Measurements from ENCODE around the gene BCKDK. TPM values are rescaled to one million over a fixed set of nuclear protein-coding genes. Genes with fewer than 3 reads are reported as not detected.

The BCKDK gene
- total and polyA plus RNA-seq, 2 donors (not counting 3 experiments of a cell fraction or from before 2014, with no cell fraction given): 57.8 to 78.3 TPM

GRCh38 chr16:31080035-31080629 is 28.1 kb upstream of the BCKDK start:
- no TSS peak for BruUV-seq (replicated peaks)
- Histone ChIP-seq H3K27ac (ENCODE audit: insufficient read depth, low read depth, low read length) (no peak overlapping the region), H3K36me3 (ENCODE audit: control insufficient read depth in 2 of 2, extremely low read depth in 1 of 2, insufficient read depth in 2 of 2, low read length in 2 of 2) (peaks cover 3 to 42% of the 10 kb centered on the region in 2 experiments), H3K4me2 (ENCODE audit: insufficient read depth, low read length) (no peak overlapping the region), H3K9ac (replicated peaks; ENCODE audit: extremely low read depth, insufficient read depth, low read length) (no peak overlapping the region), H3K9me3 (replicated peaks; ENCODE audit: control insufficient read depth, insufficient read depth, low read length) (no peaks in the 10 kb centered on the region), H3K9me1 (replicated peaks; ENCODE audit: control insufficient read depth, extremely low read depth, insufficient read depth, low read length) (no peaks in the 10 kb centered on the region), H4K20me1 (replicated peaks; ENCODE audit: control insufficient read depth, extremely low read depth, insufficient read depth, low read length) (no peaks in the 10 kb centered on the region), H3K4me1 (ENCODE audit: control insufficient read depth, extremely low read depth, insufficient read depth, low read length) (peaks cover under 1% of the 10 kb centered on the region), H3K4me3 (replicated peaks in 1 of 3; ENCODE audit: insufficient read depth in 1 of 3, low read depth in 1 of 3, low read length in 3 of 3) (no peak overlapping the region), H3K79me2 (ENCODE audit: control insufficient read depth, insufficient read depth, low read length) (peaks cover 20% of the 10 kb centered on the region), H3K27me3 (ENCODE audit: control insufficient read depth in 2 of 2, insufficient read depth in 2 of 2, low read length in 2 of 2) (no peaks in the 10 kb centered on the region), H2AFZ (ENCODE audit: low read depth, low read length) (no peak overlapping the region)
- no peak for FAIRE-seq
- no peak for DNase-seq (ENCODE audit: low read depth, low spot score)
- intact Hi-C loops (cut with micrococcal nuclease) (no loop called here), dilution Hi-C loops (cut with MboI; ENCODE audit: extremely low pct_ligation_motif_present, low sequenced_read_pairs) (no loop called here)
- TF ChIP-seq GATA2 (IDR thresholded peaks at IDR 0.05; ENCODE audit: insufficient read depth, insufficient read length, low read depth, low read length) (no peak), FOS (IDR thresholded peaks at IDR 0.05; ENCODE audit: borderline replicate concordance, insufficient read depth, low read length) (no peak), MYC (IDR thresholded peaks at IDR 0.05; ENCODE audit: low read depth, low read length) (no peak), JUN (IDR thresholded peaks at IDR 0.05; ENCODE audit: borderline replicate concordance, insufficient read depth, insufficient read length, low read depth) (no peak), EZH2 (IDR thresholded peaks at IDR 0.05; ENCODE audit: borderline replicate concordance, low read depth, low read length, severe bottlenecking) (no peak), POLR2A (IDR thresholded peaks at IDR 0.05; ENCODE audit: low read depth, low read length) (no peak), POLR2AphosphoS5 (IDR thresholded peaks at IDR 0.05; ENCODE audit: insufficient read depth, low read depth, low read length) (no peak), CTCF (IDR thresholded peaks at IDR 0.05; ENCODE audit: extremely low read depth in 1 of 2, insufficient read depth in 1 of 2, low read depth in 1 of 2, low read length in 2 of 2) (no peak)
- TF ChIP-seq, protein P1, sequence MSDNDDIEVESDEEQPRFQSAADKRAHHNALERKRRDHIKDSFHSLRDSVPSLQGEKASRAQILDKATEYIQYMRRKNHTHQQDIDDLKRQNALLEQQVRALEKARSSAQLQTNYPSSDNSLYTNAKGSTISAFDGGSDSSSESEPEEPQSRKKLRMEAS (IDR thresholded peaks at IDR 0.05; ENCODE audit: insufficient read depth, insufficient read length): no peak
- POLR2A ChIA-PET: no interaction called here
- CTCF ChIA-PET: no interaction called here

All from endothelial cell of umbilical vein (primary cell).